Head of caudate nucleus (tissue), 42 donors: Measurements from ENCODE around the gene CCDC39.

Source experiments
- DNase-seq, 42 donors: peaks; one replicate each; pipeline versions ENCODE4 v3.0.0 to v3.0.0-alpha.2; 2020 to 2021; ENCODE audit warnings: mixed read lengths in 7 of 42
- intact Hi-C: fragments of 100-400 bp; cut with DNase I; formaldehyde crosslinking; loops from one replicate; pipeline ENCODE4 v1.15.0; 2022

Gene CCDC39

DNA sequence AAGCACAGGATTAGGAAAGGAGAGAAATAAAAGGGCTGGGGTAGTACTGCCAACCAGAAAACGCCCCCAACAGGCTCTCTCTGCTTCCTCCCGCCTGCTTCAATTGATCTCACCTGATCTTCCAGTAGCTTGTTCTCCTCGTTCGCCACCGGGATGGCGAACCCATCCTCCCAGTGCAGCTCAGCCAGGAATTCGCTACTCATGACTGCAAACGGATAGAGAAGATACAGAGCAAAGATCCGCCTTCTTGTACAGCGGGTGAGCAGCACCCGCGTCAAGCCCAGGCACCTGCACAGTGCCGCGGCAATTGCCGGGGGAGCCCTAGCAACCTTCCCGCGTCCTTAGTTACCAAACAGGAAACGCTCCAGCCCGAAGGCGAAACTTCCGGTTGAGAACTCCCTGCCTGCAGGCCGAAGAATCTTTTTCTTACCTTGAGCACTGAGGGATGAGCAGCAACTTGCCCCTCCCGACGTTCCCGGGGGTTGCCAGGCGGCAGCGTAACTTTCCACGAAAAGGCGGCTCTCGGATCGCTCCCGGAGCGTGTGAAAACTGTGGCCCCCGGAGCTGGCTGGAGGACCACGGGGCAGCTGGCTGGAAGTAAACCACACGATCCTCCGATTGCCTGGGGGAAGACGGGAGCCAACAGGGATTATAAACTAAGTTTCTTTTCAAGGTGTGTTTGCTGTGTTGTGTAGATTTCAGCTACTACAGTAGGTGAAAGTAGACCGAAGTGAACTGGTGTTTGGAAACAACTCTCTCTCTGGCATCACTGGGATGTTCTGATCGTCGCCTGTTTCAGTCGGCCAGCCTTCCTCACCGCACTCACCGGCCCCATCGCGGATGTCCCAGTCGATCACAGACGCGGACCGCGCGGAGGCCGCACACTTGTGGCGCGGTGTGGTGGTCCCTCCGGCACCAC lies at the start of gene CCDC39:
Gene CCDC39 (minus strand): TSS at position 312 of the 919 bp plus-strand sequence. CDS start 109 bp downstream, at position 203.
- DNase-seq, result peak; percentile 52 to 91 (median 78)
- intact Hi-C loops, result no loop called here

DNA sequence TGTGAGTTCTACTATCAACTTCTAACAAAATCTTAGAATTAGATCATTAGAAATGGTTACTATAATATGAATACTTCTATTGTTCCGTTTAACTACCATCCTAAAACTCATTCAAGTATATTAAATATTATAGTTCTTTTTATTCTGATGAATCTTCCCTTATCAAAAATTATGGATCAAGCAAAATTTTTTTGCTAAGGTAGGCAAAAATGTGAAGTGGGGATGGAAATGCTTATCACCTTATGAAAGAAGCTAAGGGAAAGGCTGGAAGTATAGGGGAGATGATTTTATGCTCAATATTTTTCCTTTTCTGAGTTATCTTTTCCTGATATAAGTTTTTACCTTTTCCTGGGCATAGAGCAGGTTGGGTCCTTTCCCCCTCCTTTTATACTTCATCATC lies 40.7 kb upstream of the CCDC39 start:
- DNase-seq, result no peak
- intact Hi-C loops, result no loop called here

DNA sequence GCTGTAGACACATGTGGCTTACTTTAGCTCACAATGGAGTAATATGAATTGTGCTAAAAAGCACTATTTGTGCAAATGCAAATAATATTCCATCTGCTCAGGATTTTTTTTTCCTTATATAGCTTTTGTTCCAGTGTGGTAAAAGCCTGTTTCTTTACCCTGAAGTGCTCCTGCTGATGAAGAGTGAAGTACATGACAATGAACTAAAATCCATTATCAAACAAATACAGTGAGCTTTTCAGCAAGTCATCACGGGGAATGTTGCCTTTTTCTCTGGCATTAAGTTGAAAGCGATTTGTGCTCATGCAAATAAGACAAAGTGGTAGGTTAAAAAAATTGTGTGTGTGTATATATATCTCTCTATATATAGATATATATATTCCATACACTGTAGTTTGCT lies 28.6 kb upstream of the CCDC39 start:
- DNase-seq, result no peak

DNA sequence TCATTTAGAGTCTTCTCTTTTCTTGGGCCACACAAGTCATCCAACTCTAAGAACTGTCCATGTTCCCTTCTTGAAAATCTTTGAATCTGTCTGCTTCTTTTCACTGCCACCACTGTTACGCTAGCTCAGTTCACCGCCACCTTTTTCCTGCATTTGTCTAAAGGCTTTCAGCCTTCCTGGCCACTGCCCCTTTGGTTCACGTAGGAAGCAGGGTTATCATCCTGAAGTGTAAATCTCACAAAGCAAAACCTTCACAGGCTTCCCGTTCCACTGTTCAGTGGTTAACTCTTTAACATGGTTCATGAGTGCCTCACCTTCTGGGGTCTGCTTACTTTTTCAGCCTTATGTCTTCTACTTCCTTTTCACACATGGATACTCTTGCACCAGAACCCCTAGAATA lies 26.3 kb upstream of the CCDC39 start:
- intact Hi-C loops, result no loop called here
- DNase-seq, result no peak

More for the DNA sequence above, 28.6 kb upstream of the CCDC39 start:
- intact Hi-C loops, result no loop called here

DNA sequence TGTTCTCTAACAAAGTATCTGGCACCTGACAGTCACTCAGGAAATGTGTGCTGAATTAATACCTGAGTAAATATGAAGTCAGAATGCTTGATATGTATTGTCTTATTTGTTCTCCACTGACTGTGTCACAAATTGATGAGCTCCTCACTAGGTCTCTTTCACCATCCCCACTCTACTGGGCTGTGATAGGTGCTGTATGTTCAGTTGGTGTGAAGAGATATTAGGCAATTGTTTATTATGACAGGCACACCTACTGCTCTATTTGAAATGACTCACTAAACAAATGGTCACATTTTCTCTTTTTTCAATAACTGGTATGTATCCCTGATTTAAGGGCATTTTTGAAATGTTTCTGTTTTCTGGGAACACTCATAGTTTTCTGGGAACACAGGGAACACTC lies 25.2 kb upstream of the CCDC39 start:
- intact Hi-C loops, result no loop called here
- no peak for DNase-seq

DNA sequence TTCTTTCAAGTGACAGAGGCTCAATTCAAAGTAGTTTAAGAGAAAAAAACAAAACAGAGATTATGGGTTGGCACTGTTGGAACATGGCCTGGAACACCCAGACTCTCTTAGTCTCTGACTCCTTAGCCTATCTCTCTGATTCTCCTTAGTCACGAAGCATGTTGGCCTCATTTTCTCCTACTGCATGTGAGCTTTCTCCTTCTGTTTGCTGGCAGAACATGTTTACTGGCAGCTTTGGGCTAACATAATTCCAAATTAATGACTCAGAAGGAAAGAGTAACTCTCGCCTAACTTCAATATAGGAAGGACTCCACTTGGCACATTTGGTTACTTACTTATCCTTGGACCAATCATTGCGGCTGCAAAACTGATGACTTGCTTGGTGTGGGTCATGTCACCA lies 21.7 kb upstream of the CCDC39 start:
- no peak for DNase-seq
- intact Hi-C loops, result no loop called here

DNA sequence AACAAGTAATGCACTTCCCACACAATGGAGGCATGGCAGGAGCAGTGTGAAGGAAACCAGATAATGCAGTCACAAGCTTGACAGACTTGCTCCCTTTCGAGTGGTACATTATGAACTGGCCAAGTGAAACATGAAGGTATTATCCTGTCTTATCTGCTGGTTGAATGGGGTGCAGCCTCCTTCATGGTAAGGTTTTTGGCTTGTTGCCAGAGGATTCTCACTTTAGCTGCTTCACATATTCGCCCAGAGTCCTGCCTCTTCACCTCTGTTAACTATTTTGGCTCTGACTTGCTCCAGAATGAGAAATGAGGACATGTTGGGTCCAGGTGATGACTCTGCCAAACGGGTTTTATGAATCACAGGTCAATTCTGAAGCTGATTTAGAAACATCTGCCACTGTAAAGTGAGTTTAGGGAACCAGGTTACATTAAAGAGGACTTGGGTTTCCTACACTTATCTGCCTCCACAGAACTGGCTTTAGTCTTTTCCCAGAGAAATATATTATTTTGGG lies 19.5 kb upstream of the CCDC39 start:
- DNase-seq, result no peak
- intact Hi-C loops, result no loop called here

DNA sequence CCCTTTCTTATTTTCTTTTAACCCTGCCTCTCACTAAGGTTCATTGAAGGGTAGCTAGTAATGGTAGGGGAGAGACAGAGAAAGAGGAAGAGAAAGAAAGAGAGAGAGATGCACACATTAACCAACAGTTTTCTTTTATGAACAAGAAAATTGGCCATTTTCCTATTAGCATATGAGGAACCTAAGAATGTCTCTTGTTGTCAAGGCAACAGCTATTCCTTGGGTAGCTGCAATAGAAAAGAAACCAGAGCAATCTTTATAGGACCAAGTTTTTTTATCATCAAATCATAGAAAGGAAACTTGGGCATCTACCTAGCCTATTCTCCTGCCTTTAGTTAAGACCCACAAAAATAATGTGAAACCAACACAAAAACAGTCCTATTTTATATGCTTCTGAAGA lies 15.0 kb upstream of the CCDC39 start:
- intact Hi-C loops, result no loop called here
- DNase-seq, result no peak

DNA sequence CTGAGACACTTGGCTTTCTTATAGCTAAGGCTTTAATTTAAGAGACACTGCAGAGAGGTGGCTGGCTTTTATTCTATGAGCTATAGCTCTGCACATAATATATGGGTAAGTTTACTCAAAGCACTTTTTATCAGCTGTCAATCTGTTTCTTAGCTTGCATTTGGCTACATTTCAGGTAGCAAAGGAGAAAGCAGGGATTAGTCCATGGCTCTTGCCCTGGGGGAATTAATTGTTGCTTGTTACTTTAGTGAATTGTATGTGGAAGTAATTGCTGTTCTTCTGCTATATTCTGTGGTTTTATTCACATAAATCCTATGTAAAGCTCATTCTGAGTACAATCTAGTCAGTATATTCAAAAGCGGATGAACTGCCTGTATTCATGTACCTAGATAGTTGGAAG lies 14.4 kb upstream of the CCDC39 start:
- no peak for DNase-seq
- intact Hi-C loops, result no loop called here

DNA sequence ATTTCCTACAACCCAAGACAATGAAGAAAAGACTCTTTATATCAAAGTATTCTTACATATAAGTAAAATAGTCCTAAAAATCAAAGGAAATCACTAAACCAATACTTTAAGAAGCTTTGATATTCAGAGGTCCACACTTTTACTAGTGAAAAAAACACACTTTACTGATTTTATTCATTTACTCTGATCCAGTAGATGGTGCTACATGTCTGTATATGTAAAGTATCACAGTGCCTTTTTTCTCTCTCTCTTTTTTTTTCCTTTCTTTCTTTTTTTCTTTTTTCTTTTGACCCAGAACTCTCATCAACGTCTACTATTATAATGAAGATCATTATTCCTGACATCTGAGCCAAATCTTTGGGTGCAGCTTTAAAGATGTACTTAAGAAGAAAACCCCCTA lies 10.8 kb upstream of the CCDC39 start:
- intact Hi-C loops, result no loop called here

DNA sequence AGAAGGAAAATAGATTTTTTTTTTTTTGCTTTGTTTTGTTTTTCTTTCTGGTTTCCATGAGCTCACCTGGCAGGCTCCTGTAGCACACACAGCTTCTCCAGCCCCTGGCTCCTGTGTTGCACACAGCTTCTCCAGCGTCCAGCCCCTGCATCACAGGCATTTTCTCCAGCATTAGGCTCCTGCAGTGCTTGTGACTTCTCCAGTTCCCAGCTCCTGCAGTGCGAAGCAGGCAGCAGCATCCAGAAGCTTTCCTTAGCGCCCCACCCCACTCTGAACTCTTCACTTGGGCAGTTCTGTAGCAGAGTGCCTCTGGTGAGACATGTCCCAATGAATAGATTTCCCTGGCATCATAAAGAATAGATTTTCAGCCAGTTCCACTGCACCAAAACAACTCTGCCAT lies 5.5 kb upstream of the CCDC39 start:
- DNase-seq, result peak in 38 of 42 donors; percentile 2 to 67 (median 28)
- intact Hi-C loops, result no loop called here

More for the DNA sequence above, 10.8 kb upstream of the CCDC39 start:
- DNase-seq, result no peak

DNA sequence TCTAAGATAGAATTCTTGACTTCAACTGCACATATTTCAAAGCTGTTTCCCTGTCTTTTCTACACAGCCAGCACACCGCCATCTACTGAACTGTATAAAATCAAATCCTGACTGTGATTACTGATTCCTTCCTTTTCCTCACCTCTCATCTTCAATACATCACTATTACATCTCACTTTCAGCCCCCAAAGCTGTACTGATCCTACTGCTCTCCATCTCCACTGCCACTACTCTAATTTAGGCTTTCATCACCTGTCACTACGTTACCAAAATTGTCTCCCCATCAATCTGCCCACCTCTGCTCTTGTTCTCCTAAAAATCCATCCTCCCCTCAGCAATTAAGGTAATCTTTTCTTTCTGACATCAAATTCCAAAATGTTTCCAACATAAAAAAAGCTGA lies 4.5 kb upstream of the CCDC39 start:
- intact Hi-C loops, result no loop called here
- peak in 18 of 42 donors; percentile 4 to 74 (median 21) for DNase-seq

DNA sequence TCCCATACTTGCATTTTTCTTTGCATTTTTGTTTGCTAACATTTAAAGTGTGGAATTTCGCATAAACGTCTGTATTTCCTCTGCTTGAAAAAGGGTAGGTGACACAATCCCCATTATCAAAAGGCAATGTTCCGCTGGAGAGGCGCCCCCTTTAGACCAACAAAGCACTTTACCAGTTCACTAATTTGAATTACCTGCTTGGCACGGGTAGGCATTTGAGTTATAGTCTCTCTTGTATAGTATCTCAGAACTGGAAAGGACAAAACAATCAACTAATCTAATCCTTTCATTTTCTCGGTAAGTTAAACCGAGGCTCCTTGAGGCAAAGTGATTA lies 775 bp upstream of the CCDC39 start:
- intact Hi-C loops, result no loop called here
- DNase-seq, result peak; percentile 17 to 75 (median 44)

DNA sequence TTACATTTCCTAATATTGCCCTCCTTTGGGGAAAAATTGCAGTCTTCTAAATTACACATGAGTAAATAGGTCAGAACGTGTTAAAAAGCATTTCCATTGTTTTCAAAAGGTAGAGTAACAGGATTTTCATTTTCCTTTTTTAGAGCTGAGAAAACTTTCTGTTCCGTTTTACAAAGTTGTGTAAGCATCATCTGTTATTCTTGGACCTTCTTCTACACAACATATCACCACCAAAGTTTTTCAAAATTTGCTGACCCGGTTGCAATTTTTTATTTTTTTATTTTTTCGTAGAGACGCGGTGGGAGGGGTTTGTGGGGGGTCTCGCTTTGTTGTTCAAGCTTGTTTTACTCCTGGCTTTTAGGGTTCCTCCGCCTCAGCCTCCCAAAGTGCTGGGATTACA lies 1.1 kb downstream of the CCDC39 start:
- intact Hi-C loops, result no loop called here
- no peak for DNase-seq

DNA sequence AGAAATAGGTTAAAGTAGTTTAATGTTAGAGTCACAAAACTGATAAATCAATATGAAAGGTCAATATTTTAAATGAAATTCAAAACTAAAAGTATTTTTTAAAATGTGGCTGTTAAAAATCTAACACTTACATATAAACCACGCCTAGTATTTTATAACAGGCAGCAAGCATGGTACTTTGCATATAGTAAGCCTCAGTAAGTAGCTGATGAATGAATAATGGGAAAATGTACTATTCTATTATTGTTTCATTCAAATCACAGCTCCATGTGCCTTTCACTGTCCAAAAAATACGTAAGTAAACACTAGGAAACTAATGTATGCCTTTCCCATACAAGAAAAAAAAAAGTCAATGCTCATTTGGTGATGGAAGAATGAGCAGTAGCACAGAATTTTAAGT lies 17.8 kb downstream of the CCDC39 start:
- DNase-seq, result no peak
- intact Hi-C loops, result no loop called here

DNA sequence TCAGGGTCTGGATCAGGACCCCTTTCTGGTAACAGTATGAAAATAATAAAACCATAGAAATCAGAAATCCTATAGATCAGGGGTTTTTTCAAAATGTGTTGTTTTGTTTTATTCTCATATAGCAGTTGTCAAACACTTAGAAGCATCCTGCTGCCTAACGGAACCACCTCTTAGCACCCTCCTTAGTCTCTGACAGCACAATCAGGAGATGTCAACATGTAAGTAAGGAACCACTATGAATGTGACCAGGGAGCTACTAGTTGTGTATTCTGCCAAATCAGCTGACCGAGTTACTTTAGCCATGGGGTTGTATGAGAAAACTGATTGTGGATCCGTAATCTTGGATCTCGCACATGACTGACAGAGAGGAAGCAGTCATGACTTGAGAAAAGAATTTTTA lies 22.2 kb downstream of the CCDC39 start:
- intact Hi-C loops, result no loop called here
- DNase-seq, result no peak

DNA sequence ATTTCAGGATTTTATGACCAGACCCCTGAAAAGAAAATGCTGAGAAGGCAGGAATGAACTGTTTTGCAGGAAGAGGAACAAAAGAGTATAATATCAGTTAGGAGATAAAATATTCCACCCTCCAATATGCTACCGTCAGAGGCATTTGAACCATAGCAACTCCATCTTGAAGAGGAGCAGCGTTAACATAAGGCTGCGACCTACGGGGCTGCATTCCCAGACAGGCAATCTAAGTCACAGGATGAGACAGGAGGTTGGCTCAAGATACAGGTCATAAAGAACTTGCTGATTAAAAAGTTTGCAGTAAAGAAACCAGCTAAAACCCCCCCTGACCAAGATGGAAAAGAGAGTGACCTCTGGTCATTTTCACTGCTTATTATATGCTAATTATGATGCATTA lies 22.9 kb downstream of the CCDC39 start:
- intact Hi-C loops, result no loop called here
- no peak for DNase-seq

DNA sequence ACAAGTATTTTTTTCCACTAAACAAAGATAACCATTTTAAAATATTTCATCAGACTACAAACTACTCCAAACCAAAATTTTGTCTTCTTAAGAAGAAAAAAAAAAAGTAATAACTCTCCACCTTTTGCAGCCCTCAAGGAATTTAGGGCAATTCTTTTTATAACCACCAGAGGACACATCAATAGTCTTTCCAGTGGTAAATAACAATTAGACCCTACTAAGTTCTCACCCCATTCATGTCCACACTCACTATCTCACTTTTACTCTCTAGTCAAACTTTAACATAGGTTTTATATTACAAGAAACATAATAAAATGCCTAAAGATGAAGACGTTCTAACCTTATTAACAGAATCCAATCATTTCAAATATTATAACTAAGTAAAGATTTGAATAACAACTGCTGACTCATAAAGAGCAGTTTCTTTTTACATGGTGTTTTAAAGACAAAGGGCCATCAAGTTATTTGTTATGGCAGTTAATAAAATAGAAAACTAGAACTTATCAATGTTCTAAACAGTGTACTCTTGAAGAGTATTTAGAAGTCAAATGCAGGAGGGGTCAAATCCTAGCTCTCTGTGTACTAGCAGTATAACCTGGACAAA lies 33.0 kb downstream of the CCDC39 start:
- intact Hi-C loops, result no loop called here
- DNase-seq, result no peak

DNA sequence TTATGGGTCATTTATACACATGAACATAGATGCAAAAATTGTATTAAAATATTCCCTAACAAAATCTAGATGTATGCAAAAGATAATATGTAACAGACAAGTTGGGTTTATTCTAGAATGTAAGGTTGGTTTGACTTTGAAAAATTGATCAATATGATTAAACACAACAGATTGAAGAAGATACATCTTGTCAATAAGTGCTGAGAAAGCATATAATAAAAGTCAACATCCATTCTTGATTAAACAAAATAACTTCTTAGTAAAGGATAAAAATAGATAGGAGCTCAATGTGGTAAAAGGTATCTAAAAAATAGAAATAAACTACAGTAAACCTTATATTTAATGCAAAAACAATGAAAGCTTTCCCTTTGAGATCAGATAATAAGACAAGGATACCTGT lies 38.3 kb downstream of the CCDC39 start:
- DNase-seq, result no peak
- intact Hi-C loops, result no loop called here

DNA sequence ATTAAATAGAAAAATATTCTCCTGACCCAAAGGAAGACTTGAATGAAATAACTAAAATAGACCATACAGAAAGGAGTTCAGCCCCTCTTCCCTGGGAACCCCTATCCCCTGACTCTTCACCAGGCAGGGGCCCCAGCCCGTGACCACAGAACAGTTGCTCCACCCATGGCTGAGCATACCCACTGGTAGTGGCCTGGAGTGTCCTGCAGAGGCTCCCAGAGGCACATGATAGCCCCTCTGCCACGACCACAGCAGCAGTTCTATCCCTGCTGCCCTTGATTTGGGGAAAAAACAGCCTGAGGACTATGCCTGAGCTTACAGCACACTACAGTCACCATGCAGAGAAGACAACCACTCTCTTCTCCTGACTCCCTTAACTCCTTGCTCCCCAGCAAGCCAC lies 45.6 kb downstream of the CCDC39 start:
- intact Hi-C loops, result no loop called here
- DNase-seq, result no peak

DNA sequence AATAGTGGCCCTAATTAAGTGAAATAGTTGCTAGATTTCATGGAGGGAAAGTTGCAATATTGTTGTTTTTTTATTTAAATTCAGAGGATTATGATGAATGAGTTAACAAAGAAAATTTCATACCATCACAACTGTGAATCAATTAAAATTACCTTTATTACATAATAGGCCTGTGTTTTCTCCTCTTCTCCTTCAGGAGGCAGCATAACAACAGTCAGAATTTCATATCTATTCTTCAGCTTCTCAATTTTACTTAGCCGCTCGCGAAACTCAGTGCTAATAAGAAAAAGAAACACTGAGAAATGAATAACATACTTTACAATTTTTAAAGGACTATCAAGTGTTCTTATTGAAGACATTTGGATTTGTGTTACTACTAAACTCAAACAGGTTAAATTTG lies 48.0 kb downstream of the CCDC39 start:
- no peak for DNase-seq
- intact Hi-C loops, result no loop called here
